ENCODE measurements around the gene TXNDC9.
"Not testable (repeated sequence)": the region's sequence is repeated elsewhere in the genome, so short reads cannot be mapped to it uniquely, and the experiment has no call there.

Gene TXNDC9

DNA sequence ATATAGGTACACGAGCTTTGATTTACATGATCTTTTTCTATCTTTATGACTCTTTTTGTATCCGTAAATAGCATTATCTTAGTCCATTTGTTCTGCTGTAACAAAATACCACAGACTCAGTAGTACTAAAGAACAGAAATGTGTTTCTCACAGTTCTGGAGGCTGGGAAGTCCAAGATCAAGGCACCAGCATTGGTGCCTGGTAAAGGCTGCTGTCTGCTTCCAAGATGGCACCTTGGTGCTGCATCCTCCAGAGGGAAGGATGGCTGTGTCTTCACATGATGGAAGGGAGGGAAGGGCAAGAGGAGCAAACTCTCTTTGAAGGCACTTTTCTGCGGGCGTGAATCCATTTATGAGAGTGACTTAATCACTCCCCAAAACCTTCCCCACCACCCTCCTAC, 37.0 kb upstream of the TXNDC9 start:
- DNase-seq (ENCODE audit: insufficient read length, low spot score) (no peak), FAIRE-seq (no peak)

GRCh38 chr2:99368854-99369253, 32.7 kb upstream of the TXNDC9 start:
- not testable (repeated sequence) for DNase-seq (ENCODE audit: insufficient read length, low spot score); FAIRE-seq

More for the DNA sequence above, 37.0 kb upstream of the TXNDC9 start:
- no peak for TF ChIP-seq CTCF (IDR thresholded peaks at IDR 0.05; ENCODE audit: insufficient read depth, missing control alignments)

- FAIRE-seq (no peak), DNase-seq (ENCODE audit: insufficient read length, low spot score) (no peak)
- TF ChIP-seq CTCF (IDR thresholded peaks at IDR 0.05; ENCODE audit: insufficient read depth, missing control alignments) = no peak
Measured at GRCh38 chr2:99365661-99366060, 29.5 kb upstream of the TXNDC9 start.

DNA sequence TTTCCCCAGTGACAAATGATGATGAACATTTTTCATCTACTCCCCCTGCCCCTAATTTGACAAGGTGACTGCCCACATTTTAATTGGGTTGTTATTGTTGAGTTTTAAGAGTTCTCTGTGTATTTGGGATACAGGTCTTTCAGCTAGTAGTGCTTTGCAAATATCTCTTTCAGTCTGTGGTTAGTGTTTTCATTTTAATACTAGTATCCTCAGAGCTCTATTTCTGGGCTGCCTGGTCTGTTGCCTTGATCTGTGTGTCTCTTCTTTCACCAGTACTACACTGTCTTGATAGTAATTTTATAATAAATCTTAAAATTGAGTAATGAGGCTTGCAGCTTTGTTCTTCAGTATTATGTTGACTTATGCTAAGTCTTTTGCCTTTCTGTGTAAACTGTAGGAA, 20.7 kb upstream of the TXNDC9 start:
- FAIRE-seq (no peak), DNase-seq (ENCODE audit: insufficient read length, low spot score) (no peak)
- TF ChIP-seq CTCF (IDR thresholded peaks at IDR 0.05; ENCODE audit: insufficient read depth, missing control alignments) = no peak

- not testable (repeated sequence) for FAIRE-seq; DNase-seq (ENCODE audit: insufficient read length, low spot score)
Measured at GRCh38 chr2:99354825-99355224, 18.7 kb upstream of the TXNDC9 start.

GRCh38 chr2:99354070-99354469, 17.9 kb upstream of the TXNDC9 start:
- peak; percentile 70 for FAIRE-seq

GRCh38 chr2:99350194-99350593, 14.1 kb upstream of the TXNDC9 start:
- FAIRE-seq (no peak), DNase-seq (ENCODE audit: insufficient read length, low spot score) (no peak)
- TF ChIP-seq CTCF (IDR thresholded peaks at IDR 0.05; ENCODE audit: insufficient read depth, missing control alignments) = no peak

More at GRCh38 chr2:99354070-99354469, 17.9 kb upstream of the TXNDC9 start:
- TF ChIP-seq CTCF (IDR thresholded peaks at IDR 0.05; ENCODE audit: insufficient read depth, missing control alignments) = no peak
- no peak for DNase-seq (ENCODE audit: insufficient read length, low spot score)

GRCh38 chr2:99348173-99348572, 12.0 kb upstream of the TXNDC9 start:
- no peak for DNase-seq (ENCODE audit: insufficient read length, low spot score)
- FAIRE-seq = no peak
- no peak for TF ChIP-seq CTCF (IDR thresholded peaks at IDR 0.05; ENCODE audit: insufficient read depth, missing control alignments)
